22Rv1 (cell line): ENCODE data around the gene ARHGAP6.

Experiments used
- CTCF ChIP-seq: fragments of 450-650 bp; IDR thresholded peaks from 2 replicates; pipeline ENCODE4 v1.5.1; 2017; ENCODE audit warnings: mild to moderate bottlenecking
- ZFX ChIP-seq: fragments of 450-650 bp; IDR thresholded peaks from 2 replicates; pipeline ENCODE4 v1.6.1; 2017; ENCODE audit warnings: antibody characterized with exemption, borderline replicate concordance

GRCh38 chrX:11575332-11575731 is 90.4 kb downstream of the ARHGAP6 start:
- TF ChIP-seq CTCF (no peak), ZFX (no peak)
